Neuron (in vitro differentiated cells): ENCODE results near the gene ZNF862.

Experiments used
- H2AFZ ChIP-seq: one replicate; pipeline ENCODE4 v1.6.1; 2013; ENCODE audit warnings: low read depth, mild to moderate bottlenecking, inconsistent platforms, low read length, moderate library complexity
- H3K27me3 ChIP-seq: one replicate; pipeline ENCODE4 v1.6.1; 2013; ENCODE audit warnings: low read length; ENCODE audit not compliant: insufficient read depth
- H3K36me3 ChIP-seq: one replicate; pipeline ENCODE4 v1.6.1; 2013; ENCODE audit warnings: low read length; ENCODE audit not compliant: insufficient read depth
- H3K4me1 ChIP-seq: one replicate; pipeline ENCODE4 v1.6.1; 2013; ENCODE audit warnings: low read length; ENCODE audit not compliant: insufficient read depth
- H3K4me3 ChIP-seq: 2 replicates; pipeline ENCODE4 v1.5.1; 2013; ENCODE audit warnings: mild to moderate bottlenecking, low read length, moderate library complexity
- H3K9me3 ChIP-seq: one replicate; pipeline ENCODE4 v1.6.1; 2013; ENCODE audit warnings: low read length

ZNF862 gene

DNA sequence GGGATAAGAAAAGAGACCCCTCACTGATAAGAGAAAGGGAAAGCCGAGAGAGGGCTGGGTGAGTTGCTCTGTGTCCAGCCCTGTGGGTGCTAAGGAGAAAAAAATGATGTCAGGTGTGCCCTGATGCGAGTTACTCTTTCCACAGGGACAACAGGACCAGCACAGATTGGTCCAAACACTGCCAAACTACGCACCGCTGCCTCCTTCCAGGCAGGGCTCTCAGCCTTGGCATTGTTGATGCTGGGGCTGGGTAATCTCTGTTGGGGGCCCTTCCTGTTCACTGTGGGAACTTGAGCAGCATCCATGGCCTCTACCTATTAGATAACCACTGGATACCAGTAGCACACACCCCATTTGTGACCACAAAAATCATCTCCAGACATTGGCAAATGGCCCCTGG is 25.3 kb downstream of the ZNF862 start:
- Histone ChIP-seq H3K36me3 (peaks cover 36% of the 10 kb centered on the region), H2AFZ (no peak overlapping the region), H3K9me3 (no peaks in the 10 kb centered on the region), H3K4me1 (no peaks in the 10 kb centered on the region), H3K27me3 (no peaks in the 10 kb centered on the region), H3K4me3 (no peak overlapping the region)

DNA sequence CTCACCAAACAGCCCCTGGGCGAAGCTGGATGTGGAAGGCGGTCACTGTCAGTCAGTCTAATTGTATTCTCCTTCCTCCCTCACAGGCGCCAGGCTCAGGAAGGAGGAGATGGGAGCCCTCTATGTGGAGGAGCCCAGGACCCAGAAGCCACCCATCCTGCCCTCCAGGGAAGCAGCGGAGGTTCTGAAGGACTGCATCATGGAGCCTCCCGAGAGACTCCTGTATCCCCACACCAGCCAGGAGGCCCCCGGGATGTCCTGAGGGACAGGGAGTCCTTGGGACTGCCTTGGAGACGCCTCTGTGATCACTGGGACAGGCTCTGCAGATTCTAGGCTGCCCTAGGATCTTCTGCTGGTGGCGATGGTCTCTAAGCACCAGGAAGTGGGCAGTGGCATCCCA is 25.8 kb downstream of the ZNF862 start:
- Histone ChIP-seq H3K27me3 (no peaks in the 10 kb centered on the region), H3K4me3 (no peak overlapping the region), H3K36me3 (peaks cover 40% of the 10 kb centered on the region), H2AFZ (no peak overlapping the region), H3K9me3 (no peaks in the 10 kb centered on the region), H3K4me1 (no peaks in the 10 kb centered on the region)

DNA sequence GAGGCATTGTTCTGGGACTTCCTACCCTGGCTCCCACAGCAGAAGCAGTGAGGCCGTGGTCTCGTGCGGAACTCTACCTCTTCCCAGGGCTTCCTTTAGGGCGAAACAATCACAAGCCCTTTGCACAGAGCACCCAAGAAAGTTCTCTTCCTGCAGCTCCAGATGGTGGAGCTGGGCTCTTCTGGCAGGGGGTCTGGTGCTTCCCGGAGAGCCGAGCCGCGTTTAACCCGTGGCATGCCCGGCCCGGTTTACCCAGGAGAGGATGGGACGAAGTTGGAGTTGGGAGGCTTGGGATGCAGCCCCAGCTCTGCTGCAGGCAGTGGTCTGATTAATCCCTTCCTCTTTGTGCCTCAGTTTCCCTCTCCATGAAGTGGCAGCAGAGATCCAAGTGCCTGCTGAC is 26.6 kb downstream of the ZNF862 start:
- no peak overlapping the region for H3K4me3 ChIP-seq
- H2AFZ ChIP-seq = no peak overlapping the region
- no peaks in the 10 kb centered on the region for H3K9me3 ChIP-seq
- H3K36me3 ChIP-seq = peaks cover 40% of the 10 kb centered on the region
- H3K27me3 ChIP-seq = no peaks in the 10 kb centered on the region
- H3K4me1 ChIP-seq = no peaks in the 10 kb centered on the region

DNA sequence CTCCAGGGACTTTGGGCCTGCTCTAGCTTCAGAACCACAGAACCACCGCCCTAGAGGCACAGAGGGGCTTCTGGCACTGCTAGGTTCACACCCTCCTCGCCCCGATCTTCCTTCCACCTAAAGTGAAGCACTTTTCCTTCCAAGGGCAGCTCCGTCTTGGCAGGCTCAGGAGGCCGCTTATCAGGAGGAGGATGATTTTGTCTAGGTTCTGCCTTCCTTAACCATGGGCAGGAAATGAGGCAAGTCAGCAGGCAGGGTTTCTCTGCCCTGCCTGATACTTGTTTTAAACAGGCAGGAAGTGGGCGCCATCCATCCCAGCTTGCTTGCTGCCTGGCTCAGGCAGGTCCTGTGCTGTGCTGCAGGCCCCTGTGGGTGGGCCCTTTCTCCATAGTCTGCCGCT is 27.3 kb downstream of the ZNF862 start:
- no peak overlapping the region for H3K4me3 ChIP-seq
- H3K9me3 ChIP-seq = no peaks in the 10 kb centered on the region
- H3K36me3 ChIP-seq = peaks cover 39% of the 10 kb centered on the region
- no peaks in the 10 kb centered on the region for H3K27me3 ChIP-seq
- no peaks in the 10 kb centered on the region for H3K4me1 ChIP-seq
- no peak overlapping the region for H2AFZ ChIP-seq

DNA sequence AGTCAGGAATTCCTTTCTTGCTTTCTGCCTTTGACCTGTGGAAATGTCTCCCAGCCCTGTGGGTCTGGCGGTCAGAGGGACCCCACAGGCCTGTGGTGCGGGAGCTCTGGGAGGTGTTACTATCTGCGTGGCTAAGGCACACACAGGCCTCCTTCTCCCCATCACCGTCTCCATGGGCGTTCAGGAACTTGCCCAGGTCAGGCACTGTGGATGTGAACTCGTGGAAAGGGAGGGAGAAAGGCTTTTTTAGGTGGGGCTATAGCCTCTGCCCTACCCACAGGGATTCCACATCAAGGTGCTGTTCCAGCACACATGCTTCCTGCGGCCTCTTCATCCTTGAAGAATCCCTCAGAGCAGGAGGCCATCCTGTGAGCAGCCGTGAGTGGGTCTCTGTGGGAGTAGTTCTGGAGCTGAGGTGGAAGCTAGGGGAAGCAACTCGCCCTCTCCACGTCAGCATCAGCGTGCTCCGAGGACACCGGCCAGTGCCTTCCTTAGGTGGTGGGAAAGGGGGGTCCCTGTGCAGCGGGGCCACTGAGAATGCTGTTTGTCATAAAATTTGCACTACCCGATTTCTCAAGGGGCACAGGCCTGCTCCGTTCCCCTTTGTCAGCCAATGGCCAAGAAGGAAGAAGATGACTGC is 28.1 kb downstream of the ZNF862 start:
- H2AFZ ChIP-seq = no peak overlapping the region
- no peaks in the 10 kb centered on the region for H3K4me1 ChIP-seq
- no peaks in the 10 kb centered on the region for H3K27me3 ChIP-seq
- no peak overlapping the region for H3K4me3 ChIP-seq
- no peaks in the 10 kb centered on the region for H3K9me3 ChIP-seq
- peaks cover 32% of the 10 kb centered on the region for H3K36me3 ChIP-seq

DNA sequence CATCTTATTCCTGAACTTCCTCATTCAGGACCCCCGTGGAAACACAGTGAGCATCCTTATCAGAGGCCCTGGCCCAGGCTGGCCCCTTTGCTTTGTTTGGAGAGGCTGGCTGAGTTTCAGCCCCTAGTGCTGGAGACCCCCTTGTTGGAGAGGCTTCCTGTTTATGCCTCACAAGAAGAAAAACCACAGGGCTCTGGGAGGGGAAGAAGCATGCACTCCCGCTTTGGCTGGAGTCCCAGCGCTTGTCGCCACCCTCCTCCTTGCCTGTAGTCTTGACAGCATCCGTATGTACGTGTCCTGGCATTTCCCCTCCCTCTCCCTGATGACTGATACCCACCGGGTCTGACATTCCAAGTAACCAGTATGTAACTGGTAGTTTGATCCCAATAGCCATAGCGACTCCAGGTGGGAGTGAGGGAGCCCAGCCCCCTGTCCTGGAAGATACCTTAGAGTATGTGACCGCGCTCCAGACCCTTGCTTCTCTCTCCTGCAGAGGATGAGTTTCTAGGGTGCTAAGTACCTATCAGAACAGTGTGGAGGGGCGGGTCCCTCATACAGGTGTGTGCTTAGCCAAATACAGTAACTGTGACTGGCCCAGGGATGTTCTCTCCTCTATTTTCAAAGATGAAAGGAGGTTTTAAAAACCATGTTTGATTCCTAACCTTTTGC is 28.7 kb downstream of the ZNF862 start:
- Histone ChIP-seq H3K4me3 (no peak overlapping the region), H3K27me3 (no peaks in the 10 kb centered on the region), H3K4me1 (no peaks in the 10 kb centered on the region), H3K36me3 (peaks cover 26% of the 10 kb centered on the region), H3K9me3 (no peaks in the 10 kb centered on the region), H2AFZ (no peak overlapping the region)

DNA sequence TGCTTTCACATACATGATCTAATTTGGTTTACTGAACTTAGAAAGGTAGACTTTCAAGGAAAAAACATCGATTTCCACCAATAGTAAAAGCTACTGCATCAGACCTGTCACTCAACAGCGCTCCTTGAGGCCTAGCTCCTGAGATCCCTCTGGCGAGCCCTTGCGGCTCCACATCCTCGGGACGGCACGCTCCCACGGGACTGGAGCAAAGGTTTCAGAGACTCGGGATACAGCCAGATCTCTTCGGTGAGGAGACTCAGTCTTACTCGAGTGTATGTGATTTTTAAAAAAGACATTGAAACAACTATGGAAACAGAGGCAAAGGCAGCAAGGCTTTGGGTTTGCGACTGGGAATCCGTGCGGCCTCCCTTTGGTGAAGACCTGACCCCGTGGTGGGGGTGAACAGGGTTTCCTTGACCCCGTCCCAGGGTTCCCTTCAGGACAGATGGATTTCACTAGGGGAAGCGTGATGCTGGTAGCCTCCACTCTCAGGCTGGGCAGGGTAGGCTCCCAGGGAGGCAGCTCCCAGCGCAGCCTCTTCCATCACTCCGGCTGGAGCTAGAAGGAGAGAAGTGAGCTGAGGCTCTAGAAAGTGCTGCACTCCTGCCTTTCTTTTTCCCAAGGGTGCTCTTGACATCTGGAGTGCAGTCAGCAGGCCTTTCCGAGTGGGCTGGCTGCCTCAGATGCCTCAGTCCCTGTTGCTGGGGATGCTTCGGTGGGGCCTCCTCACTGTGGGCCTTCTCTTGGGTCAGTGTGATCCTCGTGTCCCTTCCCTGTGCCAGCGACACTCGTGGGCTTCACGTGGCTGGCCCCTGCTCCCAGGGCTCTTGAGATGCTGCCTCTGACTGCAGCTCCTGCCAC is 29.8 kb downstream of the ZNF862 start:
- Histone ChIP-seq H3K36me3 (peaks cover 16% of the 10 kb centered on the region), H3K4me1 (peaks cover 4% of the 10 kb centered on the region), H3K27me3 (no peaks in the 10 kb centered on the region), H3K4me3 (no peak overlapping the region), H3K9me3 (no peaks in the 10 kb centered on the region), H2AFZ (no peak overlapping the region)

DNA sequence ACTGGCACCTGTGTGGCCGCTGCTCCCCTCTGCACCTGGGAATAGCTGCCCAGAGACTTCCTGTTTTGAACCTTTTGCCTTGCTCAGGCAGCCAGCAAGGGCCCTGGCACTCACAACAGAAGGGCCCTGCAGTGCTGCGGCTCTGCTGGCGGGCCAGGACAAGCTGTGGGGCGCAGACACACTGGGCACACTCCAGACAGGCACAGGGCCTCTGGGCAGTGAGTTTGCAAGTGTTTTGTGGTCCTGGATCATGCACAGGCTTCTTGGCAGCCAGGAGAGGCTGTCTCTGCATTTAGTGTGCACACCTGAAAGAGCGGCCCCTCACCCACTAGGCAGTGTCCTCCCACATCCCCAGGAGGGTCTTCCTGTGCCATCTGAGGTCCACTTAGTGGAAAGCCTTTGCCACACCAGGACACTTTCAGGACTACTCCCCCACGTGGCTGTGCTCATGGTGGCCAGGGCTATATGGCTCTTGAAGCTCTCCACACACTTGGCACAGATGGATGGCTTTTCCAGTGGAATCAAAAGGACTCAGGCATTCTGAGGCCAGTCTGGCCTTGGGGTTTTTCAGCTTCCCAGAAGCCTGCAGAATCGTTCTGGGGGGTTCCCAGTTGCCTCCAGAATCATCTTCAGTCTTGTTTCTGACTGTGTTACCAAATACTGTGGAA is 30.6 kb downstream of the ZNF862 start:
- Histone ChIP-seq H3K4me1 (peaks cover 4% of the 10 kb centered on the region), H3K36me3 (peaks cover 10% of the 10 kb centered on the region)

DNA sequence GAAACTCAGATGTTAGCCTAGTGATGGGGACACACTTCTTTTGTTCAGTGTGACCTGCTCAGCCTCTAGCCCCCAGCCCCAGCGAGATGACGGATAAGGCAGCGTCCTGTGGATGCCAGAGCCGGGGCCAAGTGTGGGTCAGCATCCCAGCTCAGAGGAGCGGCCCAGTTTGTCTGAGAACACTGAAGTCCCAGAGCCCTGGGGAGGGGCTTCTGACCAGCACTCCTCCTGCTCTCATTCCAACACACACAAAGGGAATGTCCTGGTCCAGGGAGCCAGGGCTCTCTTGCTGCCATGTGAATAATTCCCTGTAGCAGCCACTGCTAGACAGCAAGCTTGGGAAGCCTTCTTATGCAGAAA is 31.1 kb downstream of the ZNF862 start:
- H3K27me3 ChIP-seq = no peaks in the 10 kb centered on the region

More for the DNA sequence above, 30.6 kb downstream of the ZNF862 start:
- no peaks in the 10 kb centered on the region for H3K9me3 ChIP-seq
- H3K4me3 ChIP-seq = no peak overlapping the region
- no peaks in the 10 kb centered on the region for H3K27me3 ChIP-seq
- H2AFZ ChIP-seq = no peak overlapping the region

DNA sequence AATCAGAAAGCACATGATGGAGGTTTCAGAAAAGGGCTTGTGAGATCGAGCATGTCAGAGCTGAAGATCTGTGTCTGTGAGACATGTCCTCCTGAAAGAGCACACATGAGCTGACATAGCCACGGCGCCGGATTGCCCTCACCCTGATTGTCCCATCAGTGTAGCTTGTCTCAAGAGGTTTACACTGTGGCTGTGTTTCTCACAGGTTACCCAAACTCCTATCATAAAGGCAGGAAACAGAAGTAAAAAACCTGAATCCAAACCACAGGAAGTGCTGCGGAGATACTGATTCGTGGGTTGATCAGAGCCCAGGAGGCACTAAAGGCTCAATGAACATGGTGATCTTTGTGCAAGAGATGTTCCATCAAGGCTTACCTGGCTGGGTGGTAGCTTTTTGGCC is 31.7 kb downstream of the ZNF862 start:
- Histone ChIP-seq H3K4me1 (peaks cover 12% of the 10 kb centered on the region), H3K4me3 (no peak overlapping the region)

More for the DNA sequence above, 31.1 kb downstream of the ZNF862 start:
- Histone ChIP-seq H3K4me3 (no peak overlapping the region), H3K36me3 (peaks cover 7% of the 10 kb centered on the region), H2AFZ (no peak overlapping the region), H3K4me1 (peaks cover 6% of the 10 kb centered on the region), H3K9me3 (no peaks in the 10 kb centered on the region)

DNA sequence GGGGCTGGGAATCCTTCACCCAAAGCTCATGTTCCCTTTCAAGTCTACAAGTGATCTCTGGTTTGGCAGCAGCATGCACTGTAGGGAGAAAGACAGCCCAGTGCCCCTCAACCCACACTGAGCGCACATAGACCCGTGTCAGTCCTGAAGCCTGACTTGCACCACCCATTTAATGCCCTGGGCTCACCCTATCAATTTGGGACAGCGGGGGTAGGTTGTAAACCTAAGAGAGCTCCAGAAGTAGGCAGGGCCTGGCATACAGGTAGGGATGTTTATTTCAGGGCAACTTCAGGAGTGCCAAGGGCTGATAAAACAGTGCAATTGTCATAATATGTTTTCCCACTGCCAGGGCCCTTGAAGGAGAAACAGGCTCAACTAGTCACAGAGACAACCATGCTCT is 32.1 kb downstream of the ZNF862 start:
- Histone ChIP-seq H3K27me3 (no peaks in the 10 kb centered on the region), H3K4me1 (peaks cover 15% of the 10 kb centered on the region), H3K36me3 (peaks cover 7% of the 10 kb centered on the region), H3K4me3 (no peak overlapping the region), H3K9me3 (no peaks in the 10 kb centered on the region), H2AFZ (no peak overlapping the region)

More for the DNA sequence above, 31.7 kb downstream of the ZNF862 start:
- no peaks in the 10 kb centered on the region for H3K9me3 ChIP-seq
- no peak overlapping the region for H2AFZ ChIP-seq
- H3K27me3 ChIP-seq = no peaks in the 10 kb centered on the region
- H3K36me3 ChIP-seq = peaks cover 7% of the 10 kb centered on the region

DNA sequence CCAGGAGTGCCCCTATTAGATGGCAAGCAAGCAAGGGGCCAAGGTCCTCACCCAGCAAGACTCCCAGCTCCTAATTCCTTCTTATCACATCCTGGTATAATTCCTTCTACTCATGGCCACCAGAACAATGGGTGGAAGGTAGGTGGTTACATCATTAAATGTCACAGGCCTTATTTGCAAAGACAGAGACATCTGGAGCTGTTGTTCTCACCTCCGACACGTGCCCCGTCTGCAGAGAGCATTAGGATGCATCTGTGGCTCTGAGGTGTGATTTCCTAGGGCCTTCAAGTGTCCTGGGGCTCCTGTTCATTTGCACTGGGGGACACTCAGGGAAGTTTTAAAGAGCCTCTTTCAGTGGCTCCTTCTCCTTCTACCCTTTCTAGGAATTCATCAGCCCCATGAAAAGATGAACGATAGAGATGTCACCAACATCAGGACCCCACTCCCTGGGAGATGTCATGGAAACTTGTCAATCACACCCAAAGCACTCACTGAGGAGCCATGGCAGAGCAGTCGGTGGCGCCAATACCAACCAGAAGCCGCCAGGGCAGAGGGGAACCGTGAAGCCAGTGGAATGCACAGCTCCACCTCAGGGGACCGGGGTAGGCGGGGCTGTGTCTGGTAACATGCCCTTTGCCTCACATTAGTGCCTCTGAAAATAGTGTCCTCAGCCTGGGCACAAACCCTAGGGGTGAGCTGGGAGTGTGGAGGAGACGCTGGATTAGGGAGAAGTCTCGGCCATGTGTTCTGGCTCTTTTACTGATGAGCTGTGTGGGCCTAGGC is 32.7 kb downstream of the ZNF862 start:
- H3K36me3 ChIP-seq = peaks cover 7% of the 10 kb centered on the region
- no peak overlapping the region for H3K4me3 ChIP-seq
- H3K27me3 ChIP-seq = no peaks in the 10 kb centered on the region
- H2AFZ ChIP-seq = no peak overlapping the region
- no peaks in the 10 kb centered on the region for H3K9me3 ChIP-seq
- peaks cover 15% of the 10 kb centered on the region for H3K4me1 ChIP-seq
